ENCODE data around the gene MYO1B.

- no peak for TF ChIP-seq CTCF (IDR thresholded peaks at IDR 0.05; ENCODE audit: control extremely low read depth in 1 of 3, insufficient read depth in 1 of 3, low read depth in 1 of 3, low read length in 3 of 3)
- TF ChIP-seq POLR2AphosphoS5 (IDR thresholded peaks at IDR 0.05; ENCODE audit: low read depth, low read length): no peak
- no peak for TF ChIP-seq RNF2 (IDR thresholded peaks at IDR 0.05; ENCODE audit: borderline replicate concordance, low read depth, low read length, missing control alignments, poor library complexity, severe bottlenecking)
- no peak for TF ChIP-seq EGR1 (IDR thresholded peaks at IDR 0.05; ENCODE audit: borderline replicate concordance, low read depth, low read length)
- no peak for TF ChIP-seq POLR2A (IDR thresholded peaks at IDR 0.05; ENCODE audit: control extremely low read depth in 1 of 2, low read depth in 2 of 2, low read length in 2 of 2)
- no peak for TF ChIP-seq ATF3 (IDR thresholded peaks at IDR 0.05; ENCODE audit: insufficient read depth, low read depth, low read length)
- no peak for TF ChIP-seq NRF1 (IDR thresholded peaks at IDR 0.05; ENCODE audit: low read depth, low read length)
- TF ChIP-seq KDM5A (IDR thresholded peaks at IDR 0.05; ENCODE audit: low read length): no peak
- no peak for TF ChIP-seq TAF1 (IDR thresholded peaks at IDR 0.05; ENCODE audit: low read depth, low read length)
- no peak for TF ChIP-seq YY1 (IDR thresholded peaks at IDR 0.05; ENCODE audit: low read depth, low read length)
- no peak for TF ChIP-seq CBX5 (IDR thresholded peaks at IDR 0.05; ENCODE audit: low read depth, low read length)
- no peak for TF ChIP-seq BACH1 (IDR thresholded peaks at IDR 0.05; ENCODE audit: low read length)
Observed at GRCh38 chr2:191428141-191428540, 182.9 kb downstream of the MYO1B start.

Measured in H1 (cell line).